Measurements from ENCODE around the gene RAPGEF1.

DNA sequence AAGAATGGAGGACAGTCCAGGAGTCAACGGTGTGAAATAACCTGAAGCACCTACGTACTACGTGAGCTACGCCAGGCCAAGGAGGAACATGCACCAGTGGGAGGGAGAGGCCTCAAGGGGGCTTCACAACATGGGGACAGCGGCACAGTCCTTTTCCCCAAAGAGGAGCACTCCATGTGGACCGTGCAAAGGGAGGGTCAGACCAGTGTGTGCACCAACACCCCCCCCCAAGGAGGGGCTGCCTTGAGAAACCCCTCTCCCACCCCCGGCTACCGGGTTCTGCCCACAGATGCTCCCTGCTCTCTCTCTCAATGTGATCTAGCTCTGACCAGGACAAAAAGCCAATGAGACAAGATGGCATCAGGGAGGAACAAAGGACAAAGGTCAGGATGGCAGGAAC lies 126.0 kb downstream of the RAPGEF1 start:
- TF ChIP-seq, protein P1, sequence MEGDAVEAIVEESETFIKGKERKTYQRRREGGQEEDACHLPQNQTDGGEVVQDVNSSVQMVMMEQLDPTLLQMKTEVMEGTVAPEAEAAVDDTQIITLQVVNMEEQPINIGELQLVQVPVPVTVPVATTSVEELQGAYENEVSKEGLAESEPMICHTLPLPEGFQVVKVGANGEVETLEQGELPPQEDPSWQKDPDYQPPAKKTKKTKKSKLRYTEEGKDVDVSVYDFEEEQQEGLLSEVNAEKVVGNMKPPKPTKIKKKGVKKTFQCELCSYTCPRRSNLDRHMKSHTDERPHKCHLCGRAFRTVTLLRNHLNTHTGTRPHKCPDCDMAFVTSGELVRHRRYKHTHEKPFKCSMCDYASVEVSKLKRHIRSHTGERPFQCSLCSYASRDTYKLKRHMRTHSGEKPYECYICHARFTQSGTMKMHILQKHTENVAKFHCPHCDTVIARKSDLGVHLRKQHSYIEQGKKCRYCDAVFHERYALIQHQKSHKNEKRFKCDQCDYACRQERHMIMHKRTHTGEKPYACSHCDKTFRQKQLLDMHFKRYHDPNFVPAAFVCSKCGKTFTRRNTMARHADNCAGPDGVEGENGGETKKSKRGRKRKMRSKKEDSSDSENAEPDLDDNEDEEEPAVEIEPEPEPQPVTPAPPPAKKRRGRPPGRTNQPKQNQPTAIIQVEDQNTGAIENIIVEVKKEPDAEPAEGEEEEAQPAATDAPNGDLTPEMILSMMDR (IDR thresholded peaks at IDR 0.05; ENCODE audit: insufficient read depth, low read length, poor library complexity, severe bottlenecking), result no peak
- TF ChIP-seq EZH2phosphoT487 (conservative IDR thresholded peaks at IDR 0.05; ENCODE audit: low read length), result no peak

Data from SU-DHL-6 (cell line).